PC-3 (cell line): ENCODE measurements around the gene ATP1A4.

ENCODE experiments used
- EZH2 ChIP-seq: fragments of 300-600 bp; sonication (generic); IDR thresholded peaks from one replicate; pipeline ENCODE4 v1.6.1; 2017; ENCODE audit warnings: antibody characterized with exemption, mild to moderate bottlenecking, low read length; ENCODE audit not compliant: unreplicated experiment
- TF ChIP-seq, protein P1 (sequence below): fragments of 300-600 bp; sonication (generic); conservative IDR thresholded peaks from 2 replicates; pipeline ENCODE4 v1.5.1; 2017; ENCODE audit warnings: antibody characterized with exemption, low read depth, mild to moderate bottlenecking, low read length

DNA sequence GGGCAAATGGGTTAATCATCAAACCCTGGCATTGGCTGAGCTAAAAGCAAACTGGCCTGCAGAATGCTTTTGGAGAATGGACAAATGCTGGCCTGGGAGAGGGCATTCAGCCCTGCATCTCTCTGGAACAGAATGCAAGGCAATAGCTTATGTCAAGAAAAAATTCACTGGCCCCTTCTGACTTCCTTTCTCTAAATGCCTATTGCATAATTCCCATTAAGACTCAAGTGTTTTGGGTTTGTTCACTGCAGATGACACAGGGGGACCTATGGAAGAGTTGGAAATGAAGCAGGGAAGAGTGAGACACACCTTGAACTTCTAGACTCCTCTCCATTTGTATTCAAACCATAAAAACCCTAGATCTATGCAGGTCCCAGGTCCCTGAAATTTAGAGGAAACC, 69.7 kb downstream of the ATP1A4 start:
- no peak for TF ChIP-seq EZH2
- TF ChIP-seq, protein P1, sequence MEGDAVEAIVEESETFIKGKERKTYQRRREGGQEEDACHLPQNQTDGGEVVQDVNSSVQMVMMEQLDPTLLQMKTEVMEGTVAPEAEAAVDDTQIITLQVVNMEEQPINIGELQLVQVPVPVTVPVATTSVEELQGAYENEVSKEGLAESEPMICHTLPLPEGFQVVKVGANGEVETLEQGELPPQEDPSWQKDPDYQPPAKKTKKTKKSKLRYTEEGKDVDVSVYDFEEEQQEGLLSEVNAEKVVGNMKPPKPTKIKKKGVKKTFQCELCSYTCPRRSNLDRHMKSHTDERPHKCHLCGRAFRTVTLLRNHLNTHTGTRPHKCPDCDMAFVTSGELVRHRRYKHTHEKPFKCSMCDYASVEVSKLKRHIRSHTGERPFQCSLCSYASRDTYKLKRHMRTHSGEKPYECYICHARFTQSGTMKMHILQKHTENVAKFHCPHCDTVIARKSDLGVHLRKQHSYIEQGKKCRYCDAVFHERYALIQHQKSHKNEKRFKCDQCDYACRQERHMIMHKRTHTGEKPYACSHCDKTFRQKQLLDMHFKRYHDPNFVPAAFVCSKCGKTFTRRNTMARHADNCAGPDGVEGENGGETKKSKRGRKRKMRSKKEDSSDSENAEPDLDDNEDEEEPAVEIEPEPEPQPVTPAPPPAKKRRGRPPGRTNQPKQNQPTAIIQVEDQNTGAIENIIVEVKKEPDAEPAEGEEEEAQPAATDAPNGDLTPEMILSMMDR = no peak
